HUES6 (cell line): ENCODE measurements around the gene CAPZB.

Source experiments
- H3K27ac ChIP-seq: 2 replicates; pipeline ENCODE4 v1.7.0; 2013; ENCODE audit warnings: low read depth, mild to moderate bottlenecking, low read length, inconsistent platforms
- H3K27me3 ChIP-seq: 2 replicates; pipeline ENCODE4 v1.6.1; 2013; ENCODE audit warnings: low read length; ENCODE audit not compliant: control insufficient read depth, insufficient read depth
- H3K36me3 ChIP-seq: 2 replicates; pipeline ENCODE4 v1.6.1; 2013; ENCODE audit warnings: low read length; ENCODE audit not compliant: control insufficient read depth, insufficient read depth
- H3K4me1 ChIP-seq: 2 replicates; pipeline ENCODE4 v1.6.1; 2013; ENCODE audit warnings: low read length; ENCODE audit not compliant: control insufficient read depth, insufficient read depth
- H3K4me3 ChIP-seq: 2 replicates; pipeline ENCODE4 v1.5.1; 2013; ENCODE audit warnings: low read depth, low read length
- H3K9ac ChIP-seq: one replicate; pipeline ENCODE4 v1.6.1; 2013; ENCODE audit warnings: mild to moderate bottlenecking, low read length
- H3K9me3 ChIP-seq: 2 replicates; pipeline ENCODE4 v1.6.1; 2013; ENCODE audit warnings: low read depth, low read length; ENCODE audit not compliant: control insufficient read depth, insufficient read depth

Gene CAPZB

DNA sequence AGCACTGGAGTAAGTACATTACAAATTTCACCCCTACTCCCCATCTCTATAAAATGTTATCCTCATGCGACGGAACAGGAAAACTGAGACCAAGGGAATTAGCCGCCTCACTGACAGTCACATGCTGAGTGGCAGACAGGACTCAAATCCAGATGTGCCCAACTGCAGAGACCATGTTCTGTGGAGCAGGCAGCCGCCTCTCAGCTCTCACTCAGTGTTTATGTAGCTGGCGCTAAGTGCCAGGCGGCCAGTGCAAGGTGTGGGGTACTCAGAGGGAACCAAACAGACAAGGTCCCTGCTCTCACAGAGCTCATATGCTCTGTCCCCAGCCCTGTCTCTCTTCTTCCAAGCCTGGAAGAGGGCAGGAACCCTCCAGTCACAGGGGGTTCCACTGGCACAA, 5.1 kb downstream of the CAPZB start:
- Histone ChIP-seq H3K4me3 (no peak overlapping the region), H3K9ac (no peak overlapping the region), H3K27ac (no peak overlapping the region), H3K27me3 (no peaks in the 10 kb centered on the region), H3K9me3 (no peaks in the 10 kb centered on the region), H3K36me3 (peaks cover 35% of the 10 kb centered on the region), H3K4me1 (peaks cover 61% of the 10 kb centered on the region)

- H3K9ac ChIP-seq, result no peak overlapping the region
- no peak overlapping the region for H3K4me3 ChIP-seq
- H3K36me3 ChIP-seq, result peaks cover 39% of the 10 kb centered on the region
- H3K27me3 ChIP-seq, result no peaks in the 10 kb centered on the region
- peaks cover 61% of the 10 kb centered on the region for H3K4me1 ChIP-seq
- H3K9me3 ChIP-seq, result no peaks in the 10 kb centered on the region
- H3K27ac ChIP-seq, result no peak overlapping the region
These were observed 5.8 kb downstream of the CAPZB start for GRCh38 chr1:19479351-19480120.

DNA sequence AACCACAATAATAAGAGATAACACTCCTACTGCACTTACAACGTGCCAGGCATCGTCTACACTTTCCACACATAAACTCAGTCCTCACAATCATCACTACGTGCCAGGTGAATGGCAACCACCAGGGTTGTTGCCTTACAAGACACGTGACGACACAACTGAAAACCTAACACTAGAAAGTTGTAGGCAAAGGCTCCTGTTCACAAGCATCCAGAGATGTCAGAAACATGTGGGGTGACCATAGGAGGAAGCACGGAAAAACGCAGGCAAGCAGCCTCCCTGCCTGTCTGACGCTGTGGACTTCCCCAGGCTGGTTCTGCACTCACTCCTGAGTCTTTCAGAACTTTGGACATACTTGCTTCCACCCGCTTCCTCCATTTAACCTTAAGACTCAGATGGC, 7.0 kb downstream of the CAPZB start:
- H3K36me3 ChIP-seq, result peaks cover 34% of the 10 kb centered on the region
- peaks cover 53% of the 10 kb centered on the region for H3K4me1 ChIP-seq
- no peak overlapping the region for H3K27ac ChIP-seq
- no peaks in the 10 kb centered on the region for H3K9me3 ChIP-seq
- no peak overlapping the region for H3K4me3 ChIP-seq
- no peak overlapping the region for H3K9ac ChIP-seq
- H3K27me3 ChIP-seq, result no peaks in the 10 kb centered on the region

DNA sequence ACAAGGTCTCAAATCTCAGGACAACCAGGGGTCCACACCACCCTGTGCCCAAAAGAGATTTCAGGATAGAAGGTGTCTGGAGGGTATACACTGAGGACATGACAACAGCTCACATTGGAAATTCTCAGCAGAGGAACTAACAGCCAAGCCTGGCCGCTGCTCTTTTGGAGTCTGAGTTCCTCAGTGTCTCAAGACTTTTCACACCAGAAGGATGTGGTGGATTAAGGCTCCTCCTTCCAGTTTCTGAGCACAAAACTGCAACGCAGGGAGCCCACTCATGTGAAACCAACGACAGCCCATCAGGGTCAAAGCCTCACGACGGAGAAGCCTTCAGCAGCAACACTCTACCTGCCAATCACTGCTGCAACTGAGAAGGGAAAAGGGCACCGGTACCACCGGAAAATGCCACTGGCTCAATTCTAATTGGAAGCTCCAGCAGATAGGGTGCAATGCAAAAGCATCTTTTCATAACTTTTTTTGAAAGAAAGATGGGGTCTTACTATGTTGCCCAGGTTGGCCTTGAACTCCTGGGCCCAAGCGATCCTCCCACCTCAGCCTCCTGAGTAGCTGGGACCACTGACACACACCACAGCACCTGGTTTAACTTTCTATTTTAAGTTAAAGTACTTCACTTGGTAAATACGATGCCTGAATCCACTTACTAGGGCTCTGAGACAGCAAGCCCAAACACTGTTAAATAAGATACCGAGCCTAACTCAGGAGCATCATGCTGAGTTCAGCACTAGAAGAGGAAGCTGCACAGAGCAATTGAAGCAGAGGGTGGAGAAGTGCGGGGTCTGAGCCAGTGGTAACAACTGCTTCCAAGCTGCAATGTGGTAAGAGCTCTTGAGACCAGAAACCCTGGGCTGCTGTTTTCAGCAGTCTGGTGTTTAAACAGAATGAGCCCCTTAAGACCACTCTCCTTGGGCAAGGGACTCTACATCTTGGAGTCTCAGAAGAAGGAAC, 7.8 kb downstream of the CAPZB start:
- H3K4me3 ChIP-seq, result no peak overlapping the region

DNA sequence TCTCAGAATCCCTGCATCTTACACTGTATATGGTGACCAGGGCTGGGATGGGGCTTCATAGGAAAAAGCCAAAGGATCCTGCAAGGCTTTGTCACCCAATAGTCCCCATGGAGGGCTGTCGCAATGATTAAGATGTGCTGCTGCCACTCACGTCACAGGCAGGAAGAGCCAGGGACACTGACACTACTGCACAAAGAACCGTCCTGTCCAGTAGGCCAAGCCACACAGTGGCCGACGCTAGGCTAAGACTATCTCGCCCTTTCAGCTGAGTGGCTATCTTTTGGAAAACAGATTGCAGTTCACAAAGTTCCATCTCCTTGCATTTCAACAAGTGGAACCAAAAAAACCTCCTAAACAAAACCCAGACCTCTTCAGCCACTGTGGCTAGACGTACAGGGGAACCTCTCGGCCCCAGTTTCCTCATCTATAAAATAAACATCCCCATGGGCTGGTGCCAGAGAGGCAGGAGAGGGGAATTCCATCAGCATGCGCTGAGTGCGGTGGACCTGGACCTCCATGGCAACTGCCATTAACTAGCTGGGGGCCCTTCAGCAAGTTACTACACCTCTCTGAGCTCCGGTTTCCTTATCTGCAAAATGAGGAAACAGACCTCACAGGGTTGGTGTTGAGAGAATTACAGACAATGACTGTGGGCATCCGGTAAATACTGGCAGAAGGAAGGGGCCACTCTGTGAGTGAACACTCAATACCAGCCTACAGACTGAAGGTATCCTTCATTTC, 8.7 kb downstream of the CAPZB start:
- Histone ChIP-seq H3K9ac (no peak overlapping the region), H3K9me3 (no peaks in the 10 kb centered on the region), H3K4me3 (no peak overlapping the region), H3K27me3 (no peaks in the 10 kb centered on the region), H3K36me3 (peaks cover 33% of the 10 kb centered on the region), H3K4me1 (peaks cover 36% of the 10 kb centered on the region), H3K27ac (no peak overlapping the region)

More for the DNA sequence above, 7.8 kb downstream of the CAPZB start:
- Histone ChIP-seq H3K4me1 (peaks cover 45% of the 10 kb centered on the region), H3K27ac (no peak overlapping the region), H3K36me3 (peaks cover 30% of the 10 kb centered on the region), H3K9ac (no peak overlapping the region), H3K9me3 (no peaks in the 10 kb centered on the region), H3K27me3 (no peaks in the 10 kb centered on the region)

DNA sequence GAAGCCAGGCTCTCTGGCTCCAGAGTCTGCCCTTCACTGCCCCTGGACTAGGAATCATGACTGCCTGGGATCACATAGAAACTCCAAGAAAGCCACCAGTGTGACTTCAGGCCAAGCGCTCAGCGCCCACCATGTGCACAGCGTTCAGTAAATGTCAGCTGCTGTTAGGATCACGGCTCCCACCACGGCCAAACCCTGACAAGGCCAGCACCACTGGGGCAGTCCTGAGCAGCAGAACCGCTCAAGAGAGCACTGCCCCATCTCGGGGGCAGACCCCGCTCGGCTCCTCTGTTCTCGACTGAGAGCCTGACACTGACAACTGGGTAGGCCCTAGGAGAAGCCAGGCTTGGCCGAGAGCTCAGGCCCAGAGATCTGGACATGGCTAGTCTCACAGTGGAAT, 10.0 kb downstream of the CAPZB start:
- Histone ChIP-seq H3K4me1 (peaks cover 22% of the 10 kb centered on the region), H3K9ac (no peak overlapping the region)

GRCh38 chr1:19472174-19472573, 13.2 kb downstream of the CAPZB start:
- Histone ChIP-seq H3K4me1 (peaks cover 28% of the 10 kb centered on the region), H3K9me3 (no peaks in the 10 kb centered on the region), H3K4me3 (no peak overlapping the region), H3K27me3 (no peaks in the 10 kb centered on the region), H3K36me3 (peaks cover 21% of the 10 kb centered on the region), H3K27ac (no peak overlapping the region), H3K9ac (no peak overlapping the region)

More for the DNA sequence above, 10.0 kb downstream of the CAPZB start:
- Histone ChIP-seq H3K36me3 (peaks cover 27% of the 10 kb centered on the region), H3K4me3 (no peak overlapping the region), H3K27ac (no peak overlapping the region), H3K9me3 (no peaks in the 10 kb centered on the region), H3K27me3 (no peaks in the 10 kb centered on the region)

DNA sequence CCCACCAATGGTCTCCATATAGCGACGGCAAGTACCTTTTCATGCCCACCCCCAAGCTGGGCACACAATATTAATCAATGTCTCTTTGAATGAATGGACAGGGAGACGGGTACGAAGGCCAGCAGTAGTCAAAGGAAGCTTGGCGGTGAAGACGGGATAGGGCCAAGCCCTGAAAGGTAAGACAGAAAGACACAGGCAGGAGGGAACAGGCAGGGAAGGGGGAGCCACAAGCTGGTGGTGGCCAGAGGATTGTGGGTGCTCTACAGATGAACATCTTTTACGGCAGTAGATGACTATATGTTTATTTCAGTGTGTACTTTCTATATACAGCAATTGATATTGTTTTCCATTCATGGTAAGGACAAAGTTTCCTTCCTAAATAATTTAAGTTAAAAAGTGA, 16.3 kb downstream of the CAPZB start:
- no peak overlapping the region for H3K4me3 ChIP-seq
- H3K27ac ChIP-seq, result no peak overlapping the region
- no peaks in the 10 kb centered on the region for H3K27me3 ChIP-seq
- peaks cover 35% of the 10 kb centered on the region for H3K4me1 ChIP-seq
- no peaks in the 10 kb centered on the region for H3K9me3 ChIP-seq
- no peak overlapping the region for H3K9ac ChIP-seq
- H3K36me3 ChIP-seq, result peaks cover 26% of the 10 kb centered on the region; the same call in 1 of the 2 replicates

GRCh38 chr1:19468397-19468956, 16.9 kb downstream of the CAPZB start:
- Histone ChIP-seq H3K27ac (no peak overlapping the region), H3K4me3 (no peak overlapping the region)

More at GRCh38 chr1:19468397-19468956, 16.9 kb downstream of the CAPZB start:
- Histone ChIP-seq H3K4me1 (peaks cover 38% of the 10 kb centered on the region), H3K9ac (no peak overlapping the region), H3K36me3 (peaks cover 26% of the 10 kb centered on the region; the same call in 1 of the 2 replicates), H3K27me3 (no peaks in the 10 kb centered on the region), H3K9me3 (no peaks in the 10 kb centered on the region)
